OCI-LY7 (cell line): ENCODE data around the gene ARHGEF1.

ENCODE experiments used
- CTCF ChIP-seq: fragments of 200-600 bp; sonication (generic); conservative IDR thresholded peaks from 2 replicates; pipeline ENCODE4 v1.5.1; 2014; ENCODE audit warnings: mild to moderate bottlenecking, antibody characterized with exemption, low read length, moderate library complexity, mixed read lengths
- EZH2phosphoT487 ChIP-seq: fragments of 200-600 bp; sonication (generic); IDR thresholded peaks from 2 replicates; pipeline ENCODE4 v1.6.1; 2018; ENCODE audit warnings: low read depth, borderline replicate concordance, mild to moderate bottlenecking, mixed run types, antibody characterized with exemption, low read length, moderate library complexity, mixed read lengths

DNA sequence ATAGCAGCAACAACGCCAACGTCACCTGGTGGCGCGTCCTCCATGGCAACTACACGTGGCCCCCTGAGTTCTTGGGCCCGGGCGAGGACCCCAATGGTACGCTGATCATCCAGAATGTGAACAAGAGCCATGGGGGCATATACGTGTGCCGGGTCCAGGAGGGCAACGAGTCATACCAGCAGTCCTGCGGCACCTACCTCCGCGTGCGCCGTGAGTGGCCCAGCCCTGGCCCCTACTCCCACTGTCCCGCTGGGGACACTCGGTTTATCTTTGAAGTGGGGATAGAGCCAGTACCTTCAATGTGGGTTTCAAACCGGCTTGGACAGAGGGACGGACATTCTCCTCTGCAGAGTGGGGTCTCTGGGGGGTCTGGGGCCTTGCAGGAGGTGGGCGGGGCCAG, 3.9 kb upstream of the ARHGEF1 start:
- TF ChIP-seq CTCF (no peak), EZH2phosphoT487 (no peak)
